Adipocyte (in vitro differentiated cells): Measurements from ENCODE around the gene SLC5A4.

ENCODE experiments used
- DNase-seq: peaks from one replicate; pipeline ENCODE4 v3.0.0-alpha.2; 2015; ENCODE audit warnings: low read depth
- H3K27me3 ChIP-seq: replicated peaks from 2 replicates; pipeline ENCODE4 v1.7.0; 2013; ENCODE audit warnings: mild to moderate bottlenecking, low read length, moderate library complexity; ENCODE audit not compliant: control insufficient read depth, insufficient read depth
- H3K36me3 ChIP-seq: 2 replicates; pipeline ENCODE4 v1.7.0; 2013; ENCODE audit warnings: low read length, mild to moderate bottlenecking, moderate library complexity; ENCODE audit not compliant: control insufficient read depth, insufficient read depth, severe bottlenecking
- H3K4me1 ChIP-seq: 2 replicates; pipeline ENCODE4 v1.7.0; 2013; ENCODE audit warnings: mild to moderate bottlenecking, low read length, moderate library complexity; ENCODE audit not compliant: control insufficient read depth, insufficient read depth
- H3K4me3 ChIP-seq: 2 replicates; pipeline ENCODE4 v1.7.0; 2013; ENCODE audit warnings: mild to moderate bottlenecking, low read length, moderate library complexity
- H3K9ac ChIP-seq: 2 replicates; pipeline ENCODE4 v1.7.0; 2013; ENCODE audit warnings: mild to moderate bottlenecking, low read length, moderate library complexity
- H3K9me3 ChIP-seq: 2 replicates; pipeline ENCODE4 v1.7.0; 2013; ENCODE audit warnings: mild to moderate bottlenecking, low read length, moderate library complexity; ENCODE audit not compliant: control insufficient read depth

Gene SLC5A4

GRCh38 chr22:32232191-32232830 lies 22.8 kb downstream of the SLC5A4 start:
- Histone ChIP-seq H3K4me1 (no peaks in the 10 kb centered on the region), H3K27me3 (peaks cover 24% of the 10 kb centered on the region), H3K36me3 (no peaks in the 10 kb centered on the region), H3K4me3 (no peak overlapping the region), H3K9me3 (no peaks in the 10 kb centered on the region), H3K9ac (no peak overlapping the region)
- no peak for DNase-seq

DNA sequence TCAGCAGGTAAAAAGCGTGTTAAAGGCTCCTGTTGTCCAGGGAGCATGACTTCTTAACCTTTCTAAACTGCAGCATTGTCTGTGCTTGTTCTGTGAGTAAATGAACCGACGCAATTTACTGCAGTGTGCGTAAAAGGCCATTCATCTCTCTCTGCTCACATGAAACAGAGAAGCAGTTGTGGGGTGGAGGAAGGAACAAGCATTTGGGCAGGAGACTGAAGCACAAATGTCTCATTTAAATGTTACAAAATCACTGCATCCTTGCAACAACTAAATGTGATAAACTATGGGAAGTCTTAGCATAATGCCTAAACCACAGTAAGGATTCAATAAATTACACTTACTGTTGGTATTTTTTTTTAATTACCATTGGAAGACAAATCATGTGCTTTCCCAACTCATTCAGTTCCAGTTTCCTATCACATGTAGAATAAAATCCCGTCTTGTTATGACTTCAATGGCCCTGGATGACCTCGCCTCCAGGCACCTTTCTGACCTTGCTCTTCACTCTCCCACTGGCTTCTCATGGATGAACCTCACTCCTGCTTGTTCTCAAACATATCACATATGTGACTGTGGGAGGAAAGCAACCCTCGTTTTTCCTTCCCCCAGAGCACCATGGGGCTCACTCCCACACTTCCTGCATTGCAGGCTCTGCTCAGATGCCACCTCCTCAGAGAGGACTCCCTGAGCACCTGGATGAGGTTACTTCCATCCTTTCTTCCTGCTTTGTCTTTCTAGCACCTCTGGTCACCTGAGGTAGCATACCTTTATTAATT lies 28.6 kb downstream of the SLC5A4 start:
- no peaks in the 10 kb centered on the region for H3K4me1 ChIP-seq
- DNase-seq = no peak
- no peaks in the 10 kb centered on the region for H3K9me3 ChIP-seq
- no peaks in the 10 kb centered on the region for H3K36me3 ChIP-seq
- H3K27me3 ChIP-seq = peaks cover 6% of the 10 kb centered on the region
- no peak overlapping the region for H3K4me3 ChIP-seq
- H3K9ac ChIP-seq = no peak overlapping the region

- no peaks in the 10 kb centered on the region for H3K4me1 ChIP-seq
- no peak overlapping the region for H3K9ac ChIP-seq
- H3K36me3 ChIP-seq = no peaks in the 10 kb centered on the region
- H3K4me3 ChIP-seq = no peak overlapping the region
- H3K27me3 ChIP-seq = peaks cover 6% of the 10 kb centered on the region
- H3K9me3 ChIP-seq = no peaks in the 10 kb centered on the region
- DNase-seq = peak; percentile 31
These were observed 32.2 kb downstream of the SLC5A4 start for GRCh38 chr22:32222991-32223390.

GRCh38 chr22:32219026-32219425 lies 36.1 kb downstream of the SLC5A4 start:
- no peak overlapping the region for H3K9ac ChIP-seq
- no peaks in the 10 kb centered on the region for H3K4me1 ChIP-seq
- H3K4me3 ChIP-seq = no peak overlapping the region
- H3K27me3 ChIP-seq = peaks cover 9% of the 10 kb centered on the region
- no peak for DNase-seq
- H3K9me3 ChIP-seq = no peaks in the 10 kb centered on the region
- no peaks in the 10 kb centered on the region for H3K36me3 ChIP-seq

- H3K36me3 ChIP-seq = no peaks in the 10 kb centered on the region
- no peak for DNase-seq
These were observed 36.7 kb downstream of the SLC5A4 start for GRCh38 chr22:32218470-32218869.

DNA sequence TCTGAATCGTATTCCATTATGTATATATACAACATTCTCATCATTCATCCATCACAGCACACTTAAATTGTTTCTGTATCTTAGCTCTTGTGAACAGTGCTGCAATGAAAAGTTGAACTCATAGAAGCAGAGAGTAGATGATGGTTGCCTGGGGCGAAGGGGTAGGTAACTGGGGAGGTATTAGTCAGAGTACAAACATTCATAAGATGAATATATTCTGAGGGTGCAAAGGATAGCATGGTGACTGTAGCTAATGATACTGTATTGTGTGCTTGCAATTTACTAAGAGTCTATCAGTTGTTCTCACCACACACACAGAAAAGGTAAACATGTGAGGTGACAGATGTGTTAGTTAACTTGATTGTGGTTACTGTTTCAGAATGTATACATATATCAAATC lies 37.7 kb downstream of the SLC5A4 start:
- no peak for DNase-seq
- Histone ChIP-seq H3K27me3 (peaks cover 9% of the 10 kb centered on the region), H3K4me1 (no peaks in the 10 kb centered on the region), H3K9ac (no peak overlapping the region), H3K4me3 (no peak overlapping the region), H3K36me3 (no peaks in the 10 kb centered on the region), H3K9me3 (no peaks in the 10 kb centered on the region)

More at GRCh38 chr22:32218470-32218869, 36.7 kb downstream of the SLC5A4 start:
- no peak overlapping the region for H3K4me3 ChIP-seq
- no peak overlapping the region for H3K9ac ChIP-seq
- H3K9me3 ChIP-seq = no peaks in the 10 kb centered on the region
- peaks cover 9% of the 10 kb centered on the region for H3K27me3 ChIP-seq
- no peaks in the 10 kb centered on the region for H3K4me1 ChIP-seq

GRCh38 chr22:32216911-32217310 lies 38.2 kb downstream of the SLC5A4 start:
- H3K9me3 ChIP-seq = no peaks in the 10 kb centered on the region

DNA sequence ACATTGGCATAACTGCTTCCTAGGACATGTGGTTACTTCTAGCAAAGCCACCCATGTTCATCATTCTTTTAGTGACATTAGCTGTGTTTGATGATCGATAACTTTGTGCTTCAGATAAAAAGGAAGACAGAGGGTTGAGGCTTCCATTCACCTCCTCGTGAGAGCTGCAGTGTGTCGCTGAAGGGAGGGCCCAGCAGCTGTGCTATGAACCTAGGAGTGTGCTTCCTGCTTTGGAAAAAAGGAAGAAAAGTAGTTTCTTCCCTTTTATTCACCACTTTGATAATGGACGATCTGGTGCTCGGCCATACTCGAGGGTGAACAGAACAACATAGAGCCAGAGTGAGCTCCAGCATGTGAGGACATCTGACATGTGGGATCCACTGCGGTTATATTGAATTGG lies 44.1 kb downstream of the SLC5A4 start:
- no peaks in the 10 kb centered on the region for H3K36me3 ChIP-seq
- no peaks in the 10 kb centered on the region for H3K9me3 ChIP-seq
- no peaks in the 10 kb centered on the region for H3K4me1 ChIP-seq
- no peak for DNase-seq
- no peak overlapping the region for H3K4me3 ChIP-seq
- no peak overlapping the region for H3K9ac ChIP-seq
- H3K27me3 ChIP-seq = peaks cover 15% of the 10 kb centered on the region

More at GRCh38 chr22:32216911-32217310, 38.2 kb downstream of the SLC5A4 start:
- no peak for DNase-seq
- Histone ChIP-seq H3K36me3 (no peaks in the 10 kb centered on the region), H3K9ac (no peak overlapping the region), H3K27me3 (peaks cover 9% of the 10 kb centered on the region), H3K4me1 (no peaks in the 10 kb centered on the region), H3K4me3 (no peak overlapping the region)

GRCh38 chr22:32208681-32209080 lies 46.5 kb downstream of the SLC5A4 start:
- no peak overlapping the region for H3K9ac ChIP-seq
- H3K36me3 ChIP-seq = no peaks in the 10 kb centered on the region
- no peaks in the 10 kb centered on the region for H3K9me3 ChIP-seq
- H3K4me1 ChIP-seq = no peaks in the 10 kb centered on the region
- peaks cover 22% of the 10 kb centered on the region for H3K27me3 ChIP-seq
- no peak for DNase-seq
- no peak overlapping the region for H3K4me3 ChIP-seq

- Histone ChIP-seq H3K27me3 (peaks cover 25% of the 10 kb centered on the region), H3K4me3 (no peak overlapping the region)
These were observed 47.1 kb downstream of the SLC5A4 start for GRCh38 chr22:32207971-32208480.

DNA sequence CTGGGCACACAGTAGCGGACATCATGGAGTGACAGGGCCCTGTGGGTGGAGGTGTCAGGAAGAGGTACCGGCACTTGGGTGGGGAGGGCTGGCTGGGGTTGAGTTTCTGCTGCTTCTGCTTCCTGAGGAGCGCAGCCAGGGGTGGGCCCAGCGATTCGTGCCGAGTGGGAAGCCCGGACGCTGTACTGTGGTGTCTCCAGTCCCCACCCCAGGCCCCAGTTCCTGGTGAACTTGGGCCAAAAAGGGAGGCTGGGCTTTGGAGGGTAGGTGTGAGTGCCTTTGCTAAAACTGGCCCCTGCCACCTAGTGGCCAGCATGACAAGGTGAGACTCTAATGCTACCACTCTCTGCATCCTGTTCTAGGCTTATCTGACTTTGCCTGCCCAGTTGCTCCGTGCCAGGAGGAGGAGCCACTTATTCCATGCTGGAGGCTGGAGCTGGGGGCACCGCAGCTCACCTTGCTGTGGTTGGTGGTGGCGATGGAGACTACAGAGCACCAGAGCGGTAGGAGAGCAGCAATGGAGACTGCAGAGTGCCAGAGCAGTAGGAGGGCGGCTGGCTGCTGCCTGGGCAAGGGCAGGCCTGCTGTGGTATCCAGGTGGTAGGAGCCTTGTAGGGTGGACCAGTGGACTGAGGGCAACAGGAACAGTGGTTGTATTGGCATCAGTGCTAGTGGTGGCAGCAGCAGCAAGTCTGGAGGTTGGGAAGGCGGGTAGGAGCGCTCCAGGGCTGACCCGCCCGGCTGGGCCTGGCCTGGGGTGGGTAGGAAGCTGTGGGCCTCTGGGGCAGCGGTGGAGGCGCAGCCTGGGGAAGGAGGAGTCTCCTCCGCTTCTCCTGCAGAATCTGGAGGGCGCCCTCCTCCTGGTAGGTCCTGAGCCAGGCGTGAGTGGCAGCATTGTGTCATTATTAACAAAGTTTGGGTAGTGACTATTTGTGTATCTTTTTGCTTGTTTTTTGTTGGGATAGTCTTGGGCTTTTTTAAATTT lies 48.1 kb downstream of the SLC5A4 start:
- Histone ChIP-seq H3K9me3 (no peaks in the 10 kb centered on the region), H3K4me1 (no peaks in the 10 kb centered on the region), H3K4me3 (no peak overlapping the region), H3K27me3 (peaks cover 27% of the 10 kb centered on the region), H3K9ac (no peak overlapping the region), H3K36me3 (no peaks in the 10 kb centered on the region)
- peak; percentile 11 for DNase-seq

More at GRCh38 chr22:32207971-32208480, 47.1 kb downstream of the SLC5A4 start:
- no peaks in the 10 kb centered on the region for H3K9me3 ChIP-seq
- no peak overlapping the region for H3K9ac ChIP-seq
- H3K36me3 ChIP-seq = no peaks in the 10 kb centered on the region
- no peaks in the 10 kb centered on the region for H3K4me1 ChIP-seq
- no peak for DNase-seq
